Osteoblast (primary cell): ENCODE measurements around the gene FAM241B. TPM values are rescaled to one million over a fixed set of nuclear protein-coding genes. Genes with fewer than 3 reads are reported as not detected.

Source experiments
- DNase-seq: peaks from one replicate; pipeline ENCODE4 v3.0.0; 2011; ENCODE audit warnings: low spot score, mixed read lengths; ENCODE audit not compliant: insufficient read length; ENCODE audit errors: missing footprints
- H2AFZ ChIP-seq: 2 replicates; pipeline ENCODE4 v1.6.0; 2011; ENCODE audit warnings: mild to moderate bottlenecking, low read length
- H3K27ac ChIP-seq: 2 replicates; pipeline ENCODE4 v1.5.1; 2011; ENCODE audit warnings: mild to moderate bottlenecking, low read depth, low read length, moderate library complexity
- H3K27me3 ChIP-seq: 2 replicates; pipeline ENCODE4 v1.6.0; 2012; ENCODE audit warnings: mild to moderate bottlenecking, control low read depth, inconsistent platforms, low read length, moderate library complexity; ENCODE audit not compliant: insufficient read depth
- H3K36me3 ChIP-seq: 2 replicates; pipeline ENCODE4 v1.5.1; 2011; ENCODE audit warnings: mild to moderate bottlenecking, low read length, control low read depth, moderate library complexity; ENCODE audit not compliant: insufficient read depth
- H3K4me1 ChIP-seq: 2 replicates; pipeline ENCODE4 v1.5.1; 2011; ENCODE audit warnings: mild to moderate bottlenecking, low read length, control low read depth, moderate library complexity; ENCODE audit not compliant: insufficient read depth
- H3K4me2 ChIP-seq: 2 replicates; pipeline ENCODE4 v1.6.0; 2011; ENCODE audit warnings: mild to moderate bottlenecking, low read length; ENCODE audit not compliant: insufficient read depth
- H3K4me3 ChIP-seq: fragments of 200-600 bp; sonication (generic); 3 replicates; pipeline ENCODE4 v1.5.1; 2012; ENCODE audit warnings: mild to moderate bottlenecking, low read length, inconsistent platforms; ENCODE audit not compliant: insufficient read depth
- H3K79me2 ChIP-seq: 2 replicates; pipeline ENCODE4 v1.6.0; 2012; ENCODE audit warnings: mild to moderate bottlenecking, low read length, control low read depth, inconsistent platforms; ENCODE audit not compliant: insufficient read depth
- H3K9me3 ChIP-seq: 2 replicates; pipeline ENCODE4 v1.5.1; 2011; ENCODE audit warnings: low read depth, low read length, control low read depth
- H4K20me1 ChIP-seq: 2 replicates; pipeline ENCODE4 v1.6.0; 2012; ENCODE audit warnings: mild to moderate bottlenecking, low read length, control low read depth; ENCODE audit not compliant: insufficient read depth
- CTCF ChIP-seq: IDR thresholded peaks from 2 replicates; pipeline ENCODE4 v1.5.1; 2011; ENCODE audit warnings: mild to moderate bottlenecking, low read depth, low read length, moderate library complexity; ENCODE audit errors: extremely low read depth
- total RNA-seq: library from RNA; depleted of rRNA; stranded (reverse); fragments of >200 nt; gene quantifications from 2 replicates; pipeline ENCODE4 v1.2.3, GENCODE V29; 2012

FAM241B gene
- total RNA-seq, result 0.36 TPM in 1 of 2 replicates, not detected in the other

GRCh38 chr10:69629897-69630650 is at the start of gene FAM241B:
Gene FAM241B, plus strand, starts transcription at chr10:69630247. Its CDS starts 1,497 bp downstream, at chr10:69631744.
- peak; percentile 98 for DNase-seq
- Histone ChIP-seq H4K20me1 (no peaks in the 10 kb centered on the region), H3K27me3 (peaks cover 27% of the 10 kb centered on the region), H3K36me3 (no peaks in the 10 kb centered on the region), H3K9me3 (no peaks in the 10 kb centered on the region), H3K4me2 (peak within 1 kb of the TSS; percentile 60), H2AFZ (no peak within 1 kb of the TSS), H3K4me3 (peak within 1 kb of the TSS; percentile 60), H3K79me2 (no peaks in the 10 kb centered on the region), H3K27ac (no peak within 1 kb of the TSS), H3K4me1 (no peaks in the 10 kb centered on the region)
- TF ChIP-seq CTCF, result peak; percentile 45

GRCh38 chr10:69580435-69580834 is 49.6 kb upstream of the FAM241B start:
- no peaks in the 10 kb centered on the region for H3K36me3 ChIP-seq
- no peak overlapping the region for H3K27ac ChIP-seq
- H3K79me2 ChIP-seq, result no peaks in the 10 kb centered on the region
- peaks cover 48% of the 10 kb centered on the region for H3K27me3 ChIP-seq
- H4K20me1 ChIP-seq, result no peaks in the 10 kb centered on the region
- no peaks in the 10 kb centered on the region for H3K9me3 ChIP-seq
- no peak overlapping the region for H3K4me2 ChIP-seq
- TF ChIP-seq CTCF, result no peak
- DNase-seq, result no peak
- H3K4me1 ChIP-seq, result no peaks in the 10 kb centered on the region
- H2AFZ ChIP-seq, result no peak overlapping the region
- H3K4me3 ChIP-seq, result no peak overlapping the region

GRCh38 chr10:69583106-69583505 is 46.9 kb upstream of the FAM241B start:
- Histone ChIP-seq H2AFZ (no peak overlapping the region), H3K9me3 (no peaks in the 10 kb centered on the region), H3K27me3 (peaks cover 29% of the 10 kb centered on the region), H3K4me3 (no peak overlapping the region), H3K4me1 (no peaks in the 10 kb centered on the region), H3K79me2 (no peaks in the 10 kb centered on the region), H3K4me2 (no peak overlapping the region), H4K20me1 (no peaks in the 10 kb centered on the region), H3K36me3 (no peaks in the 10 kb centered on the region), H3K27ac (no peak overlapping the region)
- TF ChIP-seq CTCF, result no peak
- no peak for DNase-seq

- no peaks in the 10 kb centered on the region for H3K79me2 ChIP-seq
- no peaks in the 10 kb centered on the region for H3K4me1 ChIP-seq
- no peaks in the 10 kb centered on the region for H3K9me3 ChIP-seq
- H3K27me3 ChIP-seq, result peaks cover 15% of the 10 kb centered on the region
- H3K4me2 ChIP-seq, result no peak overlapping the region
- no peak for TF ChIP-seq CTCF
- DNase-seq, result no peak
- H3K4me3 ChIP-seq, result no peak overlapping the region
- H4K20me1 ChIP-seq, result no peaks in the 10 kb centered on the region
- H2AFZ ChIP-seq, result no peak overlapping the region
- H3K36me3 ChIP-seq, result no peaks in the 10 kb centered on the region
- H3K27ac ChIP-seq, result no peak overlapping the region
Observed at GRCh38 chr10:69584624-69585023, 45.4 kb upstream of the FAM241B start.
